ENCODE results near the gene PIP4K2B.

Gene PIP4K2B

DNA sequence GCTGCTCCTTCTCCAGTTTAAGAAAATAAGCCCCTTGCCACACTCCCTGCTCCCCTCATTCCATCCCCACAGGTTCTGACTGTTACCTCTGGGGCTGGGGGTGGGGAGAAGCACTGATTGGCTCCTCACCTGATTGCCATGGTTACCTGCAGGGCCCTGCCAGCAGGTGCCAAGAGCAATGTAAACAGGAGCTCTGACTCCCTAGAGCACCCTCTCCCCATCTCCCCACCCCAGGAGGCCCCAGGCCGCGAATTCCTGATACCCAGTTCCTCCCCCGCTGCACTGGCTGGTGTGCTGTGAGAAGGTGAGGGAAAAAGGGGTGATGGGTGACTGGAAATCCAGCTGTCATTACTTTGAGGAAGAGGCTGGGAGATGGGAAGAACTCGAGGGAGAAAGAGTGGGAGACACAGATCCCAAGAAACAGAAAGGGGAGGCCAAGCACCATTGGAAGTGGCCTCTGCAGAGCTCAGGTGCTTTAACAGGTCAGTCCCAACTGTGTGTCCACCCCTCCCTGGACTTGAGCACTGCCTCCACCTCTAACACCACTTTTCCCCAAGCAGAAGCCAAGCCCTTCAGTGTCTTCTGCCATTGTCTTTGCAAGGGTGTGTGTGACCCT, 55.7 kb downstream of the PIP4K2B start:
- DNase-seq: no peak

- peak; percentile 13 for DNase-seq
These were observed 56.7 kb downstream of the PIP4K2B start for GRCh38 chr17:38742411-38743308.

GRCh38 chr17:38741921-38742410, 57.4 kb downstream of the PIP4K2B start:
- no peak for DNase-seq

DNA sequence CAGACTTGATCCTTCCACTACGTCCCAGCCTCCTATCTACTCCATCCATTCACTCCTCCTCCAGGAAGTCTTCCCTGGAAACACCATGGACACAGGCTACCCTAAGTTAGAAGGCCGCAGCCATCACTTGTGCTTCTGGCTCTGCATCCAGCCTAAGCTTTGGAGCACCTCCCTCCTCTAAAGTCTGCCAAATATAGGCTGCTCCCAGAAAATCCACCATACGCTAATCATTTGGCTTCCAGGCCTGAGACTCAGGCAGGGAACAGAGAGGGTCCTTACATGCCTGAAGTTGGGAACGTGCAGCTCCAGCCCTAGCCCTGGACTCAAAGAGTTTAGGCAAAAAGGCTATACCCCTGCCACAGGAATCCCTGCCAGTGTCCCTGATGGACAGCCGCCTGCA, 57.9 kb downstream of the PIP4K2B start:
- no peak for DNase-seq

DNA sequence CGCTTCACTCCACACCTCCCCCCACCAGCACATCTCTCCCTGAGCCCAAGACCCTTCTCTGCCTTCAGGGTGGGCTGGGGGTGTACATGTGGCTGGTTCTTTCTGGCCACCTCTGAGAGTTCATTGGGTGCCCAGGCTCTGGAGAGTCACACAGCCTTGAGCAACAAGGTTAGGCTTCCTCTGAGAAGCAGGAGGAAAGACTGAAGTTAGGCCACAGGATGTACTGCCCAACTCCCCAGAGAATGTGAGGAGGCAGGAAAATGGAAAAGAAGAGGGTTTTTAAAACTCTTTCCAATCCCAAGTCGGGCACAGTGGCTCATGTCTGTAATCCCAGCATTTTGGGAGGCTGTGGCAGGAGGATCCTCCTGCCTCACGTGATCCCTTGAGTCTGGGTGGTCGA, 58.5 kb downstream of the PIP4K2B start:
- no peak for DNase-seq

- DNase-seq: no peak
These were observed 59.3 kb downstream of the PIP4K2B start for GRCh38 chr17:38740044-38740443.

GRCh38 chr17:38739305-38739704, 60.1 kb downstream of the PIP4K2B start:
- DNase-seq: no peak

GRCh38 chr17:38738686-38739085, 60.7 kb downstream of the PIP4K2B start:
- DNase-seq: no peak

- no peak for DNase-seq
These were observed 61.2 kb downstream of the PIP4K2B start for GRCh38 chr17:38738007-38738662.

DNA sequence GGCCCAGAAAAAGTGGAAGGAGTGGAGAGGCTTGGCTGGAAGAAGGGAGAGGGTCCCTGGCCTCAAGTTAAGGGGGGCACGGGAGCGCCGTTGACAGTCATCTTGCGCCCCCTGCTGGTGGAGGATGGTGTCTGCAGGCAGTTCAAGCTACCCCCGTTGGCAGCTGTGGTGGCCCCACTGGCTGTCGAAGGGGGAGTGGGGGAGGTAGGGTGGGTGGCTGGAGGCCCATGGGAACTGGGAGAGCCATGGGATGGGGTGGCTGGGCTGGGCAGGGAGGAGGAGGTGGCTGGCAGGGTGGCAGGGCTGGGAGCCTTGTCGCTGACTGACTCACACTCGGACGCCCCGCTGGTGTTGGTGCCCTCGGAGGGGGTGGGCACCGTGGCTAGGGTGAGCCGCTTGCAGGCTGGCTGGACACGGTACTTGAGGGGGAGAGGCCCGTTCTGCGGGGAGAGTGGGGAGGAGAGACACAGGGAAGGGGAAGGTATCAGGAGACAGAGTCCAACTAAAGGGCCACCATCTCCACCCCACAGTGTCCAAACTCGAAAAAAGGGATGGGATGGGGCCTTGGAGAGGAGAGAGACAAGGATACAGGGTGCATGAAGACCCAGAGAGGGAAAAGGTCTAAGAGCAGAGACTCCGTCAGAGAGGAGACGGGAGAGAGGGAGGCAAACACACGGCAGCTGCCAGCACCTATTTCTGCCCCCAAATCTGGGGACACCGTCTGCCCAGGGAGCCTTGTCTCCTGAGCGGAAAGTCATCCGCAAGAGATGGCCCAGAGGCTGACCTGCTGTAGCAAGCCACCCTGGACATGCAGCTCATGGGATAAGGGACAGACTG, 64.0 kb downstream of the PIP4K2B start:
- peak; percentile 57 for DNase-seq

GRCh38 chr17:38733982-38734973, 65.1 kb downstream of the PIP4K2B start:
- DNase-seq: peak; percentile 6

DNA sequence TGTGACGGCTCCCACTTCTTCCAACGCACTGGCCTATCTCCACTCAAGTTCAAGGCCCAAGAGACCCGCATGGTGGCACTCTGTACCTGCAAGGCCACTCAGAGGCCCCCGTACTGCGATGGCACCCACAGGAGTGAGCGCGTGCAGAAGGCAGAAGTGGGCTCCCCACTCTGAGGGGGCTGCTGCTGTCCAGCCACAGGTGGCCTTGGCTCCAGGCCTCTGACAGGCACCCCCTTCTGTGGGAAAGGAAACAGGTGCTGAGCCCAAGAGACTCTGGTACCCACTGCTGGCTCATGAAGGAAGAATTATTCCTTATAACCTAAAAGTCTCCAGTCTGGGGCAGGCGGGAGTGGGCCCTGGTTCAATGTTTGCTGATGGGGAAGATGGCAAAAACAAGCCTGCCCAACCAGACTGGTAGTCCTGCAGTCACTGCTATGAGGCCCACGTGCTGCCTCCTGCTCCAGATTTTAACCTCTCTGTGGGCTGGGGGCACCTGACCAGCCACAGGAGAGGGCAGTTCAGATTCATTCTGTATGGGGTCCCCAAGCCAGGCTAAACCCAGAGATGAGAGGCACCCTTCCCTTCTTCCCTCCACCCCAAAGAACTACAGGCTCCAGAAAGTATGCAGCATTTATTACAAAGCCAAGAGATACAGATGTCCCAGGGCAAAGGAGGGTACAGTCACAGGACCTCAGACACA, 65.9 kb downstream of the PIP4K2B start:
- DNase-seq: no peak

- DNase-seq: peak; percentile 26
These were observed 66.7 kb downstream of the PIP4K2B start for GRCh38 chr17:38732376-38733281.

DNA sequence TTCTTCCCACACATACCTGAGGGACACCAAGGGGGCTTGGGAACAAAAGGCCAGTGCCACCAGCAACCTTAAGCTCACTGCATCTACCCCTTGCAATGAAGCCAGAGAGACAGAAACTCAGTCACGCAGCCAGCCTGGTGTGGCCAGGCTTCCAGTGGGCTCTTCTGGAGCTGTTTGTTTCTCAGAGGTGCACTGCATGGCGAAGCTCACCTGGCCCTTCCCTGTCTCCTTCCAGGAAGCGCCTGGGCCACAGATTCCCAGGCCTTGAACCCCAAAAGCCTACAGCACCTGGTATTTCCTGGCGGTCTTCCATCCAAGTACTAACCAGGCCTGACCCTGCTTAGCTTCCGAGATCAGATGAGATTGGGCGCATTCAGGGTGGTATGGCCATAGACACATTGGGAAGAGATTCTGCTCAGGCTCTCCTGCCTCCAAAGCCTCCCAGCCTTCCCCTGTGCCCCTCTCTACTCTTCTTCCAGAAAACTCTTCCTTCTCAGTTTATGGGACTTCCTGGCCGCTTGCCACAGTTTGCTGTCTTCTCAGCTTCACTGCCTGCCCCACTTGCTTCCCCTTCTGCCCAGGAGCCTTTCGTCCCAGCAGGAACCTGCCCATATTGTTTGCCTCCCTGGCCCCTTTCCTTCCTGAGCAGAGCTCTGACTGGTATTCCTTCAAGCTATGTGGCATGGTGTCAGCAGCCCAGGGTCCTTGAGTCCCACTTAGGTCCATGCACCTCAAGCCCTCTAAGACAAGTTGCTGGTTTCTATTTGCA, 67.6 kb downstream of the PIP4K2B start:
- no peak for DNase-seq

GRCh38 chr17:38730526-38731379, 68.6 kb downstream of the PIP4K2B start:
- peak; percentile 71 for DNase-seq

DNA sequence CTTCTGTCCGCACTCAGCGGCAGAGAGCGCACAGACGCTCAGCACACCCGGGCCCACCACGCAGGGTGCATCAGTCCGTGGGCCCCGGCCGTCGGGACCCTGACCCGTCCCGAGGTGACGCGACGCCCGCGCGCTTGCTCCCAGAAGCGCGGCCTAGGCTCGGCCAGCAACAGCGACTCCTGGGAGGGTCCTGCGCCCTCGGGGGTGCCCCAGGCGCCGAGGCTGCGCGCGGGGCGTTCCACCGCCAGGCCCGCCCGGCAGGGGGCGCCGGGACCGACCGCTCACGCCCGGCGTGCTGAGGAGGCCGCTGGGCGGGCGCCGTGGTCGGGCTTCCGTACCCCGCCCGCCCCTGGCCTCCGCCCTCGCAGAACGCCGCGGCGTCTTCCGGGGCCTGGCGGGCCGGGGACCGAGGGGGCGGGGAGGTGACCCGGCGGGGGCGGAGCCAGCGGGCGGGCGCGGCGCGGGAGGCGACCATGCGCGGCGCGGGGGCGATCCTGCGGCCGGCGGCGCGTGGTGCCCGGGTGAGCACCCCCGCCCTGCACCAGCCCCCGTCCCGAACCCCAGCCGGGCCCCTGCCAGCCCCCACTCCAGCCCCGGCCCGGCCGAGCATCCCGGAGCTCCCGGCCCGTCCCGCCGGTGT, 69.3 kb downstream of the PIP4K2B start, which contains the start of gene CISD3:
Gene CISD3, plus strand, starts transcription at position 456 of the 640 bp plus-strand sequence. Its CDS starts 18 bp downstream, at position 474.
- peak; percentile 91 for DNase-seq

DNA sequence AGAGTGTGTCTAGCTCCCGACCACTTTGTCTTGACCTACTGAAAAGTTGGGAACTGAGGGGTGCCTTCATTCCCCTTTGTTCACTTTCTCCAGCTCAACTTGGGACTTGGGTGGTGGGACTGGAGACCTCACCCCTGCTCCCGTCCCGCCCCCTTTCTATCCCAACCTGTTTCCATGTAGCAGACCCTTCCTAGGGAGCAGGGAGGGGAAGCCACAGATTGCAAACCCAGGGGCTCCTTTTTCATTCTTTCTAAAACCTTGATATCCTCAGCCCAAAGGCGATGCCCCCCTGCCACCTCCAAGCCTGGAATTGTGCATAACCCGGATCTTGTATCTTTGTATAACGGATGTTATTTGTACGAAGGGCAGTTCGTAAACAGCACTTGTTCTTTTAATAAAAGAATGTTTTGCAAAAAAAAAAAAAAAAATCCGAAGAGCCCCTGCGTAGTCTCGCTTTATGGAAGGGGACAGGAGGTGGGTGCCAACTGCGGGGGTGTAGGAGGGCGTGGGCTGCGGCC, 69.9 kb downstream of the PIP4K2B start:
- no peak for DNase-seq
